ENCODE measurements around the gene TTC9. TPM values are rescaled to one million over a fixed set of nuclear protein-coding genes. Genes with fewer than 3 reads are reported as not detected.

The TTC9 gene
- 0.15 and 0.17 TPM in 2 replicates for total RNA-seq

DNA sequence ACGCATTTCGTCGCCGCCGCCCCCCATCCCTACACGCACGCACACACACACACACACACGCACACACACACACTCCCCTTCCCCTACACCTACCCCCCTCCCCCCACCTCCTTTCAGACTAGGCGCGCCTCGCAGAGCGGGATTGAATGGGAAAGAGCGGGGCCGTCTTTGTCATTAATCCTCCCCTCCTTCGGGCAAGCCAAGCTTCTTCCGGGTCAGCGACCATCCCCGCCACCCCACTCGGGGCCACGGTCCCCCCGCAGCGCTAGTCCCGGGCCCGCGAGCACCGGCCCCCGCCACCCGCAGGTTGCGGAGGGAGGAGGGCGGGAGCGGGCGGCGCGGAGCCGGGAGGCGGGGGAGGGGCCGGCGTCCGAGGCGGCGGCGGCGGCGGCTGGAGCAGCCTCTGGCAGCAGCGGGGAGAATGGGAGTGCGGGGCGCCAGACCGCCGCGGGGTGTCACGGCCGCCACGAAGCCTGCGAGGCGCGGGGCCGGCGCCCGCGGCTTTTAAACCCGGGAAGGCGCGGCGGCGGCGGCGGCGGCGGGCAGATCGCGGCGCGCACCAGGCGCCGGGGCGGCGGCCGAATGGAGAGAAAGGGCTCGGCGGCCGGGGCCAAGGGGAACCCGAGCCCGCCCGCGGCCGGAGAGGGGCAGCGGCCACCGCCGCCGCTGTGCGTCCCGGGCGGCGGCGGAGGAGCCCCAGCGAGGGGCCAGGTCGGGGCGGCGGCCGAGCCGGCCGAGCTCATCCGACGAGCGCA is at the start of gene TTC9:
Gene TTC9 (plus strand): TSS at position 369 of the 755 bp plus-strand sequence. CDS start 214 bp downstream, at position 583.

DNA sequence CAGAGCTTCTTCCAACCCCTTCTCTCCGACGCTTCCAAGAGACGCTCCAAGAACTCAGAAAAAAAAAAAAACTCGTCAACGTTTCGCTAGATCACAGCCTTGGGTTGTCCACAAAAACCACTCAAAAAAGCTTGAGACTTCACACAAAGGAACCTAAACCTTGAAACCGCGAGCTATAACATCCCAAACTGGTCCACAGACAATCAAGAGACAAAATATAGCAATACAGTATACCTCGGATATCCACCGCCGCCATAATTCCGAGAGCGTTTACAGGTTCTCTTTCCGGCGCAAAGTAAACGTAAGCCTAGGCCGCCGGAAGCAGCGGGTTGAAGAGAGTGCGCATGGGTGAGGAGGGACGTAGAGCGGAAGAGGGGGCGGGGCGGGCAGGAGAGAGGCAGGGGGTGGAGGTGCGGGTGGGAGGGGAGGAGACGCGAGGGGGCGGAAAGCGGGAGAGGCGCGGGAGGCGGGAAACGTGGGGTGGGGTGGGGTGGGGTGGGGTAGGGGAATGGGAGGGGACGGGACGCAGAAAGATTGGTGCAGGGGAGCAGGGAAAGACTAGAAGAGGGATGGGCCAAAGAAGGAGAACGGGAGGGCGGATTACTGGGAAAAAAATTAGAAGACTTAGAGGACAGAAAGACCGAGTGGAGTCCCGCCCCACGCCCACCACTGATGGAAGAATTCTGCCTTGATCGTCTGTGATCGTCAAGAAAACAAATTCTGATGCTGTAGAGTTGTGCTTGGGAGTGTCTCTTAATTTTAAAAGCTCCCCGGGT is 41.1 kb upstream of the TTC9 start, which contains the start of gene MED6:
Gene MED6 (minus strand): TSS at position 274 of the 776 bp plus-strand sequence. CDS start 18 bp downstream, at position 256.

Other genes with a start within 250 kb of the TTC9 start
- gene SYNJ2BP, start 224.8 kb upstream of the TTC9 start, total RNA-seq, result 16.0 and 18.0 TPM in 2 replicates
- 0.99 and 1.5 TPM in 2 replicates for gene ADAM21, start 189.7 kb upstream of the TTC9 start, total RNA-seq
- 1.5 and 1.9 TPM in 2 replicates for gene ADAM20, start 106.9 kb upstream of the TTC9 start, total RNA-seq
- gene MED6, start 41.3 kb upstream of the TTC9 start, total RNA-seq, result 28.4 and 46.0 TPM in 2 replicates
- gene MAP3K9, start 167.6 kb downstream of the TTC9 start, total RNA-seq, result 0.15 and 0.17 TPM in 2 replicates

Data from smooth muscle cell of trachea (primary cell).